Body of pancreas (tissue), 4 donors: ENCODE measurements around the gene SV2B. TPM values are rescaled to one million over a fixed set of nuclear protein-coding genes. Genes with fewer than 3 reads are reported as not detected.

ENCODE experiments used
- ATAC-seq: fragments of 150-250 bp; one replicate; pipeline ENCODE4 v1.9.1; 2016
- DNase-seq, 4 donors: peaks; one replicate each; pipeline ENCODE4 v3.0.0-alpha.2; 2019
- H3K27ac ChIP-seq, 4 donors: fragments of 200-600 bp; sonication (generic); 1 replicate in 3 of 4; 2 replicates in 1 of 4; pipeline versions ENCODE4 v1.5.1 to v1.6.1; 2016 to 2019; ENCODE audit warnings: mild to moderate bottlenecking in 1 of 4, mixed read lengths in 1 of 4, moderate library complexity in 1 of 4
- H3K27me3 ChIP-seq, 2 donors: fragments of 200-600 bp; sonication (generic); one replicate each; pipeline ENCODE4 v1.6.0; 2016; ENCODE audit warnings: mild to moderate bottlenecking in 1 of 2
- H3K36me3 ChIP-seq, 2 donors: fragments of 200-600 bp; sonication (generic); replicated peaks in 1 of 2; 2 replicates each; pipeline ENCODE4 v1.5.1; 2016; ENCODE audit warnings: low read depth in 2 of 2; ENCODE audit not compliant: insufficient read depth in 1 of 2
- H3K4me1 ChIP-seq: fragments of 200-600 bp; sonication (generic); one replicate; pipeline ENCODE4 v1.6.0; 2016
- H3K4me3 ChIP-seq, 2 donors: fragments of 200-600 bp; sonication (generic); 1 replicate in 1 of 2; 2 replicates in 1 of 2; pipeline ENCODE4 v1.5.1; 2016 to 2019
- H3K9me3 ChIP-seq, 3 donors: fragments of 200-600 bp; sonication (generic); 1 replicate in 2 of 3; 2 replicates in 1 of 3; pipeline ENCODE4 v1.5.1; 2016
- POLR2A ChIP-seq, 3 donors: fragments of 450-650 bp; IDR thresholded peaks; one replicate each; pipeline ENCODE4 v1.6.1; 2016; ENCODE audit warnings: antibody characterized with exemption in 3 of 3, mild to moderate bottlenecking in 2 of 3
- WGBS, 2 donors: methylation state at CpG; one replicate each; pipeline ENCODE4 v1.1.5; 2017; 5-methylcytosine and 5-hydroxymethylcytosine counted together
- intact Hi-C: fragments of 100-400 bp; cut with DNase I; formaldehyde crosslinking; loops from one replicate; pipeline ENCODE4 v1.15.1; 2023
- total RNA-seq, 2 donors: library from RNA; depleted of rRNA; stranded (reverse); fragments of >200 nt; gene quantifications; one replicate each; pipeline ENCODE4 v1.1.0, GENCODE V29; 2016
- TF ChIP-seq, protein P1 (sequence below), 7 experiments: fragments of 450-650 bp in 4 of 7; fragments of 200-600 bp in 3 of 7; sonication (generic) in 3 of 7; IDR thresholded peaks; one replicate each; pipeline ENCODE4 v1.5.1; 2016 to 2019; ENCODE audit warnings: antibody characterized with exemption in 7 of 7

Gene SV2B
- total RNA-seq, 2 donors from 2014 or later, result 0.78 to 20.4 TPM

DNA sequence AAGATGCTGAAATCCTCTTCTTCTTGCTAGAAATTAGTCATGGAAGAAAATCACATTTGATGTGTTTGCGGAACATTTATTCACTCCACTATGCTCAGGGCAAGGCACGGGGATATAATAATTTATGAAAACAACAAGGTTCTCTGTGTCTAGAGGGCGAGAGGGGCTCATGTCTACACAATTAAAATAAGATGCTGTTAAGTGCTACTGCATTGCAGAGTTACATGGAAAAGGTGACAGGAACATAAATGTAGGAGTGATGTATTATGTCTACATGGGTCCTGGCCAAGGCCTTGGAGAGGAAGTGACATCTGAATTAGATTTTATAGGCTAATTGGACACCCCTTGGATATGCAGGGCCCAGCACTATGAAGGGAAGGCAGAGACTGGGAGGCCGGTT lies 96.1 kb downstream of the SV2B start:
- intact Hi-C loops, result no loop called here
- no peak overlapping the region for H3K4me3 ChIP-seq
- H3K9me3 ChIP-seq, result no peaks in the 10 kb centered on the region
- WGBS, 2 donors, result 83 to 86% methylated on average over 4 of the region's 4 CpGs
- H3K27me3 ChIP-seq, result no peaks in the 10 kb centered on the region
- DNase-seq (no peak), ATAC-seq (no peak)
- TF ChIP-seq, protein P1, sequence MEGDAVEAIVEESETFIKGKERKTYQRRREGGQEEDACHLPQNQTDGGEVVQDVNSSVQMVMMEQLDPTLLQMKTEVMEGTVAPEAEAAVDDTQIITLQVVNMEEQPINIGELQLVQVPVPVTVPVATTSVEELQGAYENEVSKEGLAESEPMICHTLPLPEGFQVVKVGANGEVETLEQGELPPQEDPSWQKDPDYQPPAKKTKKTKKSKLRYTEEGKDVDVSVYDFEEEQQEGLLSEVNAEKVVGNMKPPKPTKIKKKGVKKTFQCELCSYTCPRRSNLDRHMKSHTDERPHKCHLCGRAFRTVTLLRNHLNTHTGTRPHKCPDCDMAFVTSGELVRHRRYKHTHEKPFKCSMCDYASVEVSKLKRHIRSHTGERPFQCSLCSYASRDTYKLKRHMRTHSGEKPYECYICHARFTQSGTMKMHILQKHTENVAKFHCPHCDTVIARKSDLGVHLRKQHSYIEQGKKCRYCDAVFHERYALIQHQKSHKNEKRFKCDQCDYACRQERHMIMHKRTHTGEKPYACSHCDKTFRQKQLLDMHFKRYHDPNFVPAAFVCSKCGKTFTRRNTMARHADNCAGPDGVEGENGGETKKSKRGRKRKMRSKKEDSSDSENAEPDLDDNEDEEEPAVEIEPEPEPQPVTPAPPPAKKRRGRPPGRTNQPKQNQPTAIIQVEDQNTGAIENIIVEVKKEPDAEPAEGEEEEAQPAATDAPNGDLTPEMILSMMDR (IDR thresholded peaks at IDR 0.05), result no peak
- TF ChIP-seq POLR2A (IDR thresholded peaks at IDR 0.05), result no peak
- H3K36me3 ChIP-seq, result no peaks in the 10 kb centered on the region
- H3K4me1 ChIP-seq, result no peaks in the 10 kb centered on the region
- H3K27ac ChIP-seq, result no peak overlapping the region

- H3K4me1 ChIP-seq, result no peaks in the 10 kb centered on the region
- H3K4me3 ChIP-seq, result no peak overlapping the region
- DNase-seq (no peak), ATAC-seq (no peak)
- no peaks in the 10 kb centered on the region for H3K9me3 ChIP-seq
- intact Hi-C loops, result no loop called here
- 52 to 58% methylated on average over 5 of the region's 5 CpGs for WGBS, 2 donors
- no peaks in the 10 kb centered on the region for H3K36me3 ChIP-seq
- no peak overlapping the region for H3K27ac ChIP-seq
- TF ChIP-seq POLR2A (IDR thresholded peaks at IDR 0.05), result no peak
- H3K27me3 ChIP-seq, result no peaks in the 10 kb centered on the region
These were observed 96.7 kb downstream of the SV2B start for GRCh38 chr15:91196768-91197167.

DNA sequence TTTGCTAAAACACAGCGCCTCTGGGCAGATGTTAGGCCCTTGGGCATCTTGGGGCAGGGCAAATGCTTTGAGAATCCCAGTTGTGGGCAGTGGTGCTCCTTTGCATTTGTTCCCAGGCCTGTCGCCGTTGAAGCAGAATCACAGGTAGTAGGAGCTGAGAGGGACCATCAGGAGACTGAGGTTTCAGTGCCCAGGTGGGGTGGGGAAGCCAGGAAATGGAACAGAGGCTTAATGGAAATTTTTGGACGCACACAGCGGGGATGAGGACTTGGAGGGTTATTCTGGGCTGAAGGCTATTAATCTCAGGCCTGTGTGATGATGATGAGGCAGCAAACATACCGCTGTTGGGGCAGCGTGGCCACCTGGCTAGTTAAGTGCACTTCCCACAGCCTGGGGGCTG lies 99.5 kb downstream of the SV2B start:
- DNase-seq, result no peak
- H3K4me3 ChIP-seq, result no peak overlapping the region

DNA sequence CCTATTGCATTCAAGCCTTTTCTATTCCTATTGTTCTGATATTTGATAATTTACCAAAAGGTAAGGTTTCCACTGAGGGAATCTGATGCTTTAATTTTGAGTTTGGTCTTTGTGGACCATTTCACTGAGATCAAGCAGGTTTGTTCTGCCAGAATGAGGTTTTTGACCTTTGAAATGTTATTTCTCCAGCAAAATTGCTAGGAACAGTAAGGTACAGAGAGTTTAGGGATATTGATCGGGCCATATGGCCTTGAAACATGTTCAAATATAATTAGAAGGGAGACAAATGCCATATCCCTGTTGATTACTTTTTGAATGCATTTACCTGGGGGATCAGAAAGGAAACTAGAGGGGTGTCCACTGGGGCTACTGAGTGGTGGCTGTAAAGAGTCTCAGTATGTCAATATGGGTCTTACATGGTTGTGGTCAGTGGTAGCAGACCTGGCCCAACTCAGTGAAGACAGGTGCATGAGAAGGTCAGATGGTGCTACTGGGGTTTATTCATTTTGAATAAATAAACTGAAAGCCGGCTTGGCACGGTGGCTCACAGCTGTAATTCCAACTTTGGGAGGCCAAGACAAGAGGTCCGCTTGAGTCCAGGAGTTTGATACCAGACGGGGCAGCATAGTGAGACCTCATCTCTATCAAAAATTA lies 100.2 kb downstream of the SV2B start:
- ATAC-seq, result no peak
- TF ChIP-seq POLR2A (IDR thresholded peaks at IDR 0.05), result no peak
- TF ChIP-seq, protein P1 (IDR thresholded peaks at IDR 0.05), result no peak
- WGBS, 2 donors, result 57 to 63% methylated on average over 5 of the region's 5 CpGs
- no peak overlapping the region for H3K4me3 ChIP-seq
- no peaks in the 10 kb centered on the region for H3K9me3 ChIP-seq
- H3K36me3 ChIP-seq, result no peaks in the 10 kb centered on the region
- no peaks in the 10 kb centered on the region for H3K4me1 ChIP-seq
- no peaks in the 10 kb centered on the region for H3K27me3 ChIP-seq
- H3K27ac ChIP-seq, result peak overlapping the region in 1 of 4 donors; percentile 13
- intact Hi-C loops, result no loop called here
- DNase-seq, result no peak

More for the DNA sequence above, 99.5 kb downstream of the SV2B start:
- Histone ChIP-seq H3K9me3 (no peaks in the 10 kb centered on the region), H3K27me3 (no peaks in the 10 kb centered on the region), H3K27ac (no peak overlapping the region), H3K4me1 (no peaks in the 10 kb centered on the region), H3K36me3 (no peaks in the 10 kb centered on the region)
- intact Hi-C loops, result no loop called here
- TF ChIP-seq, protein P1 (IDR thresholded peaks at IDR 0.05), result no peak
- TF ChIP-seq POLR2A (IDR thresholded peaks at IDR 0.05), result no peak
- WGBS, 2 donors, result 70 to 74% methylated on average over 7 of the region's 7 CpGs
- no peak for ATAC-seq

- intact Hi-C loops, result no loop called here
- H3K27ac ChIP-seq, result no peak overlapping the region
- no peaks in the 10 kb centered on the region for H3K27me3 ChIP-seq
- no peaks in the 10 kb centered on the region for H3K36me3 ChIP-seq
- DNase-seq (no peak), ATAC-seq (no peak)
- no peaks in the 10 kb centered on the region for H3K9me3 ChIP-seq
- no peak overlapping the region for H3K4me3 ChIP-seq
- TF ChIP-seq POLR2A (IDR thresholded peaks at IDR 0.05), result no peak
- TF ChIP-seq, protein P1 (IDR thresholded peaks at IDR 0.05), result no peak
- H3K4me1 ChIP-seq, result no peaks in the 10 kb centered on the region
These were observed 102.5 kb downstream of the SV2B start for GRCh38 chr15:91202510-91203102.
